ENCODE results near the gene G3BP1.
"Not testable (repeated sequence)": the region's sequence is repeated elsewhere in the genome, so short reads cannot be mapped to it uniquely, and the experiment has no call there.

The G3BP1 gene

DNA sequence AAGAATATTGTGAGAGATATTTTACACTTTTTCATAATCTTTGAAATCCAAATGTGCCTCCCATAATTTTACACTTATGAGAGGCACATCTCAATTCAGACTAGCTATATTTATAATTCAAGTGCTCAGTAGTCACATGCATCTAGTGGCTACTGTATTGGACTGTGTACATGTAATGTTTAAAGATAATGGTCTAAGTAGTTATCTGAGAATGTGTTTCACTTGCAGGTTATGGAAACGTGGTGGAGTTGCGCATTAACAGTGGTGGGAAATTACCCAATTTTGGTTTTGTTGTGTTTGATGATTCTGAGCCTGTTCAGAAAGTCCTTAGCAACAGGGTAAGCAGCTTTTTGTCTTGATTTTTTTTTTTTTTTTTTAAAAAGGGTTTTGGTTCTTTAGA, 28.8 kb downstream of the G3BP1 start:
- DNase-seq, result no peak

GRCh38 chr5:151805414-151806223, 33.9 kb downstream of the G3BP1 start:
- DNase-seq, result no peak

- DNase-seq, result no peak
Observed at GRCh38 chr5:151808451-151809169, 36.9 kb downstream of the G3BP1 start.

DNA sequence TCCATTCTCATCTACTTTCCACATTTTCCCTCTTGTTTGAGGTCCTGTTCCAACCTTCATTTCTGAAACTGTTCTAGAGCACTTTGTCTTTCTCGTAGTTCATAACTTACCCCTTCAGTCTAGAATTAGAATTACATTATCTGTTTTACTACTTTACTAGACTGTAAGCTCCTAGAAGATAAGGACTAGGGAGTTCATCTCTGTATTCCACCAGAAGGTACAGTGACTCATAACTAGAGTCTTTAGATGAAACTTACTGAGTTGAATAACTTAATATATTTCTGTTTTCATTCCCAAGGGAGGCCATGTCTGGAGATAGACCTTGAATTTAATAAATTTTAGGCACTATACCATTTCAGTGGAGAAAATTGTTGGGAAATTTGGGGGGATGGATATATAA, 38.7 kb downstream of the G3BP1 start:
- no peak for DNase-seq

- no peak for DNase-seq
Observed at GRCh38 chr5:151810897-151811296, 39.1 kb downstream of the G3BP1 start.

GRCh38 chr5:151811593-151812321, 40.0 kb downstream of the G3BP1 start:
- no peak for DNase-seq

GRCh38 chr5:151812757-151813309, 41.1 kb downstream of the G3BP1 start:
- DNase-seq, result no peak

DNA sequence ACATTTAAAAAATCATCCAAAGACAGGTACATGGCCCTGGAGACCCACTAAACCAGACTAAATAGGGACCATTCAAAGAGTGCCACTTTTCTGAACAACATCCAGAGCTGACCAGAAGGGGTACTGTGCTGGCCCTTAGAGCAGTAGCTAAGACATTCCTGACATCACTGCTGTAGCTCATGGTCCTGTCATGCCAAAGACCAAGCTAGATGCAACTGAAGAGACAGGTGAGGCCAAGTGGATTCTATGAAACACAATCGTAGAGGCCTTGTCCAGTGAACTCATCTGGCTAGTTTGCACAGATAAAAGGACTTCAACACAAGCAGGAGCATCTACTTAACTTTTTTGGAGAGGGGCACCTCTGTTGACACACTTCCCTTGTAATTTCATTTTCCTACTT, 43.3 kb downstream of the G3BP1 start:
- no peak for DNase-seq

DNA sequence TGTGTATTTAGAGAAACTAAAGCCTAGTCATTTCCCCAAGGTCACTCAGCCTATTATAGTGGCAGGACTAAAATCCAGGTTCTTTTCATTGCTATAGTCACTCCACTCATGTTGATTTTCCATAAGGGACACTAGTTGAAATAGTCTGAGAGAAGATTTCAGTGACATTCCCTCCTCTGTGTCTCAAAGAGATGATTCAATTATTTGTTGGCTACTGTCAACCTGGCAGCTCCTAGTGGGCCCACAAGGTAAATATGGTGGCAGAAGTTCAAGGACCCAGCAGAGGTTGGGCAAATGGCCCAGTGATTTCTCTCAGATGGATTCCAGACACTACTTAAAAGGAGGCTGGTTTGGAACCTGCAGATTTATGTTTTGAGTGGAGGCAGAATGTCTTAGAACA, 48.1 kb downstream of the G3BP1 start:
- no peak for DNase-seq

DNA sequence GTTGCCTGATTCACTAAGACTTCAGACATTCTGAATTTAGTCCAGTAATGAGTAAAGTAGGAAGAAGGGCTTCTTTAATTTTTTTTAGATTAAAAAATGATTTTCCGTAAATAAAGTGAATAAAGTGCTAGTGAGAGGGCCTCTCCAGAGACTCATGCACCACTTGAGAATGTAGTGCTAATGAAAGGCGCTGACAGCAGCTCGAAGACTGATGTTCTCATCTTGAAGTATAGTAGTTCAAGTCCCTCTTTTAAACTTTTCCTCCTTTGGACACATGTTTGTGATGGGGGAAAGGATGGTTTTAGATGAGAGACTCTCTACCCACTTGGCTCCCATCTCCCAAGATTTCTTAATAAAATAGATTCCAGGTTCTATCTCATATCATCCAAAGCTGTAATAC, 48.5 kb downstream of the G3BP1 start:
- DNase-seq, result no peak

DNA sequence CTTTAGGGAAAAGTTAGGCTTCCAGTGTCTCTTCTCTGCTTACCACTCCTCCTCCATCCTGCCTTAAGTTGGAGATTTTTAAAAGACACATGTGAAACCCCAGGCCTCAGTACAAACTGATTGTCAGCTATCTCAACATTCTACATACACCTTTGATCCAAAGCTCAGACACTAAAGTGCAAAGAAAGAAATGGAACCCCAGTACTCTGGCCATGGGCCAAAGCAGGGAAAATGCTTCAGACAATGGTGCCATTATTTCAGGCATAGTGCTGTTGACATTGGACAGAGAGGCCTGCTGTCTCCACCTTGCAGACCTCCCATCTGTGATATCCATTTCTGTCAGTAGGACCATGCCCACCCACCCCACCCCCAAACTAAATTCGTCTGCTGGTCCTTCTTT, 49.1 kb downstream of the G3BP1 start:
- DNase-seq, result no peak

DNA sequence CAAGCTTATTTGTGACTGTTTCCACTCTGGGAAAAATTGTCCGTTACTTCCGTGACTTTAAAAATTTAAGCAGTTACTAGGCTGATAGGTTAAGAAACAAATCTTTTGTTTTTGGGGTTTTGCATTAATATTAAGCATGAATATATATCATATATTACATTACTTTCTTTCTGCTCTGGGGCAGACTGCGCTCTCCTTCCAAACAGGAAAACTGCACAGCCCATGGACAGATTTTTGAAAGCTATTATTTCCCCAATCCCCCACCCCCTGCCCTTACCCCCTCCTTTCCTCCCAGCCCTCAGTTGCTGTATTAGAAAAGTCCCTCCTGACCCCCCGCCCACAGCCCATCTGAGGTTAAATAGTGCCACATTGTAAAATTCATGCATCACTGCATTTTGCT, 50.4 kb downstream of the G3BP1 start:
- no peak for DNase-seq

- DNase-seq, result no peak
Observed at GRCh38 chr5:151825445-151825844, 53.7 kb downstream of the G3BP1 start.

GRCh38 chr5:151829370-151829769, 57.6 kb downstream of the G3BP1 start:
- no peak for DNase-seq

GRCh38 chr5:151832843-151833242, 61.1 kb downstream of the G3BP1 start:
- not testable (repeated sequence) for DNase-seq

GRCh38 chr5:151846765-151847164, 75.0 kb downstream of the G3BP1 start:
- DNase-seq, result no peak

DNA sequence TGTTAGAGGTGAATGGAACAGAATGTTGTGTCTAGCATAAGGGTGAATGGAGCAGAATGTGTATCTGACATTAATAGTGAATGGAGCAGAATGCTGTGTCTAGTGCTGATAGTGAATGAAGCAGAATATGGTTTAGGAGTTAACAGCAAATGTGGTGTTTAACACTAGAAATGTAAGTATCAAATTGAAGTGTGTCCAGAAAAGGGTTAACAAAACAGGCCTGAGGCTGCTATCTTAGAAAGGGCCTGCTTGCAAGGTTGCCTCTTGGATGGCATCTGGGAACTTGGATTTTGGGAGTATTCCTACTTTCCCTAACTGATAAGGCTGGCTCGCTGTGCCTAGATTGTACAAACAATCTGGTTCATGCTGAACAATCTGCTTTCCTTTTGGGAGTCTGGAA, 76.1 kb downstream of the G3BP1 start:
- no peak for DNase-seq

GRCh38 chr5:151855701-151856100, 83.9 kb downstream of the G3BP1 start:
- DNase-seq, result no peak

- no peak for DNase-seq
Observed at GRCh38 chr5:151856861-151857260, 85.1 kb downstream of the G3BP1 start.

- DNase-seq, result not testable (repeated sequence)
Observed at GRCh38 chr5:151860867-151861266, 89.1 kb downstream of the G3BP1 start.

Data from activated CD8-positive, alpha-beta memory T cell treated with anti-CD3 and anti-CD28 coated beads for 24 hours (primary cell).